ENCODE data around the gene POLA2.
"Not testable (repeated sequence)": the region's sequence is repeated elsewhere in the genome, so short reads cannot be mapped to it uniquely, and the experiment has no call there.

Gene POLA2, protein sequence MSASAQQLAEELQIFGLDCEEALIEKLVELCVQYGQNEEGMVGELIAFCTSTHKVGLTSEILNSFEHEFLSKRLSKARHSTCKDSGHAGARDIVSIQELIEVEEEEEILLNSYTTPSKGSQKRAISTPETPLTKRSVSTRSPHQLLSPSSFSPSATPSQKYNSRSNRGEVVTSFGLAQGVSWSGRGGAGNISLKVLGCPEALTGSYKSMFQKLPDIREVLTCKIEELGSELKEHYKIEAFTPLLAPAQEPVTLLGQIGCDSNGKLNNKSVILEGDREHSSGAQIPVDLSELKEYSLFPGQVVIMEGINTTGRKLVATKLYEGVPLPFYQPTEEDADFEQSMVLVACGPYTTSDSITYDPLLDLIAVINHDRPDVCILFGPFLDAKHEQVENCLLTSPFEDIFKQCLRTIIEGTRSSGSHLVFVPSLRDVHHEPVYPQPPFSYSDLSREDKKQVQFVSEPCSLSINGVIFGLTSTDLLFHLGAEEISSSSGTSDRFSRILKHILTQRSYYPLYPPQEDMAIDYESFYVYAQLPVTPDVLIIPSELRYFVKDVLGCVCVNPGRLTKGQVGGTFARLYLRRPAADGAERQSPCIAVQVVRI

DNA sequence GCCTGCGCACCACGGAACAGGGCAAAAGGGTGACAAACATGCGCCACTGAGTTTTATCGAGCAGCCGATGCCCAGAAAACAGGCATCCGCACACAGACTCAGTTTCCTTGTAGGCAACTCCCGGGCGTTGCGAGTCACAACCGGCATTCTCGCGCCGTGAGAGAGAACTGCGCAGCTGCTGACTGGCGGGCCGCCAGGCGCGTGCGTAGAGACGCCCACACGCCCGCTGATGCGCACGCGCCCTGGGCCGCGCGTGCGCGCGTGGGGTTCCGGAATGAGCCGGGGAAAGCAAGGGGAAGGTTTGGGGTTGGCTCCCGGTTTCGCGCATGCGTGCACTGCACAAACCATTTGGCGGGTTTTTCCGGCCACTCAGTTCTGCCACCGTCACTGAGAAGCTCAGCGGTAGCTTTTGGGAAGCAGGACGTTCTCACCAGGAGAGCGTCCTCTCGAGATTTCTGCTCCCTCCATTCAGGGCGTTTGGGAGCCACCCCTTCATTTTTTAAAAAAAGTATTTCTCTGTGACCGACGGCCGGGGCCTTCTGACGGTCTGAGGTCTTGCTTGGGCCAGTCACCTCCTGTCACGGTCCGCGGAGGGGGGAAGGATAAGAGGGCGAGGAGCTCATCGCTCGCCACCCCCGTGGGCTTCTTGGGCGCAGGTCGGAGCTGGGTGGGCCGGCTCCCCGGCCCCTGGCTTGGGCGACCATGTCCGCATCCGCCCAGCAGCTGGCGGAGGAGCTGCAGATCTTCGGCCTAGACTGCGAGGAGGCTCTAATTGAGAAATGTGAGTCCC lies at the start of gene POLA2:
Gene POLA2, plus strand, starts transcription at position 372 of the 790 bp plus-strand sequence. Its CDS starts 331 bp downstream, at position 703.
- peak; percentile 97 for DNase-seq (ENCODE audit: low read depth)

DNA sequence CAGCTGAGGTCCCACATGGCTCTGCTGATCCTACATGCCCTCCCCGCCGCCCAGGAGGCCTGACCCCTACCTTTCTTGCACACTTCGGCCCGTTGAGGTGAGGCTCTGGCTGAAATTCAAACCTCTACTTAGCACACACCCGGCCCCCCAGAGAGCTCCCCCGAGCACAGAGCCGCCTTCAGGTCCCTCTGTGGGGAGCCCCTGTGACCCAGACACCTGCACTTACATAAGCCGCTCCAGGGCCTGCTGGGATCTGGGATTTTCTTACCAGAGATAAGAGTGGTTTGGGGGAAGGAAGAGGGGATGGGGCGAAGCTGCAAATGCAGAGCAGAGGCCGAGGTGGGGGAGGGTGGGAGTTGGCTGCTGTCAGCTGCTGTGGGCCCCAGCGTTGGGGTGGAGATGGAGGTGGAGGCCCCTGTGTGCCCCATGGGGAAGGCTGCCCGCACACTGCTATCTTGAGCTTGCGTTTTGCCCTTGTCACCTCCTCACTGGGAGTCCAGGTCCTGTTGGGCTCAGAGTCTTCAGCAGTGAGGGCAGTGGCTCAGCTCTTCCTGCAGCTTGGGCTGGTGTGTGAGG lies 49.4 kb upstream of the POLA2 start:
- DNase-seq (ENCODE audit: low read depth) = no peak

DNA sequence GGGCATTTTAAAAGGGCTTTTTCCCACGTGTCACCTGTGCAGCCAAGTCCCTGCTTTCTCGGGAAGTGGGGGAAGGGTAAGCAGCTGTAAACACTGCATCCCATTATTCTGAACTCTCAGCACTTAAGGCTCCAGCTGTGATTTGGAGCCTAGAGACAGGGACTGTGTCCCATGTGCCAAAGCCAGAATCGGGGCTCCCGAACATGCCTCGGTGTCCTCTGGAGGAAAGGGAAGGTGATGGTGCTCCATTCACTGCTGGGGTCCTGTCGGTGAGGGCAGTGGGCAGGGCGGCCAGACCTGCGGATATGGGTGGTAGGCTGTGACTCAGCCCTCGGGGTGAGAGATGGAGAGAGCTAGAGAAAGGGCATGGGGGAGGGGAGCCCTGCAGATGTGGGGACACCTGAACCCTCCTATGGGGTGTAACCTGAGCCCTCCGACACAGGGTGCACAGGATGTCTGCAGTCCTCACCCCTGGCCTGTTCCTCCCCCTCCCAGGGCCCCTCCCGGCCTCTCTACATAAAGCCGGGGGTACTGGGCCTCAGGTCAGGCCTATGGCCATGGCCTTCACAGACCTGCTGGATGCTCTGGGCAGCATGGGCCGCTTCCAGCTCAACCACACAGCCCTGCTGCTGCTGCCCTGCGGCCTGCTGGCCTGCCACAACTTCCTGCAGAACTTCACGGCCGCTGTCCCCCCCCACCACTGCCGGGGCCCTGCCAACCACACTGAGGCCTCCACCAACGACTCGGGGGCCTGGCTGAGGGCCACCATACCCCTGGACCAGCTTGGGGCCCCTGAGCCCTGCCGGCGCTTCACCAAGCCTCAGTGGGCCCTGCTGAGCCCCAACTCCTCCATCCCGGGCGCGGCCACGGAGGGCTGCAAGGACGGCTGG lies 48.2 kb upstream of the POLA2 start:
- DNase-seq (ENCODE audit: low read depth) = no peak

DNA sequence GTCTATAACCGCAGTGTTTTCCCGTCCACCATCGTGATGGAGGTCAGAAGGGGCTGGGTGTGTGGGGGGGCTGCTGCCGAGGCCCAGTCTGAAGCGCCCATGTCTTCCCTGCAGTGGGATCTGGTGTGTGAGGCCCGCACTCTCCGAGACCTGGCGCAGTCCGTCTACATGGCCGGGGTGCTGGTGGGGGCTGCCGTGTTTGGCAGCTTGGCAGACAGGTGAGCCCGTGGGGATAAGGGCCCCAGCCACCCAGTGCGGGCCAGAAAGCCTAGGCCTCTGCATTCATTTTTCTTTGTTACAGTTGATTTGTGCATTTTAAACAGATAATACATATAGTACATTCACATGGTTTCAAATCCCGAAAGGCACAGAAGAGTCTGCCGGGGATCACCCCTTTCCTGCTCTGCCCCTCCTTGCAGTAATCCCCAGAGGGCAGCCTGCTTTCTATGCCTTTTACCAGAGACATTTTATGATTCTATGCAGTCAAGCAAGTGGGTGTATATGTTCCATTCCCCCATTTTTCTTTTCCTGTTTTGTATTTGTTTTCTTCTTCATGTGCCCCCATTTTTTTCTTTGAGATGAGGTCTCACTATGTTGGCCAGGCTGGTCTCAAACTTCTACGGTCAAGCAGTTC lies 47.4 kb upstream of the POLA2 start:
- DNase-seq (ENCODE audit: low read depth) = no peak

DNA sequence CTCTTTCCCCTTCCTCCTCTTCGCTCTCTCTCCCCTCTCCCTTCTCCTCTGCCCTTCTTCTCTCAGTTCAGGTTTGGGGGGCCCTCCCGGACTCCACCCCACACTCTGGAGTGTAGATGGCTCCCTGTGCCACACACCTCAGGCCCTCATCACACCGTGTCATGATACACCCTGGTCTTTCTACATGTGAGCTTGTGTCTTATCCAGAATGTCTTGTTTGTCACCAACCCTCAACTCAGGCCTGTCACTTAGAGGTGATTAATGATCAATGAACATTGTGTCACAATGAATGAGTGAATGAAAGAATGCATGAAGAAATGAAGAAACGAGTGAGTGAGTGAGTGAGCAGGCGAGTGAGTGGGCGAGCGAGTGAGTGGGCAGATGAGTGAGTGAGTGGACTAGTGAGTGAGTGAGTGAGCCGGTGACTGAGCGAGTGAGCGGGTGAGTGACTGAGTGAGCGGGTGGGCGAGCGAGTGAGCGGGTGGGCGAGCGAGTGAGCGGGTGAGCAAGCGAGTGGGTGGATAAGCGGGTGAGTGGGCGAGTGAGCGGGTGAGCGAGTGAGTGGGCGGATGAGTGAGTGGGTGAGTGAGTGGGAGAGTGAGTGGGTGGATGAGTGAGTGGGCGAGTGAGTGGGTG lies 46.2 kb upstream of the POLA2 start:
- no peak for DNase-seq (ENCODE audit: low read depth)

DNA sequence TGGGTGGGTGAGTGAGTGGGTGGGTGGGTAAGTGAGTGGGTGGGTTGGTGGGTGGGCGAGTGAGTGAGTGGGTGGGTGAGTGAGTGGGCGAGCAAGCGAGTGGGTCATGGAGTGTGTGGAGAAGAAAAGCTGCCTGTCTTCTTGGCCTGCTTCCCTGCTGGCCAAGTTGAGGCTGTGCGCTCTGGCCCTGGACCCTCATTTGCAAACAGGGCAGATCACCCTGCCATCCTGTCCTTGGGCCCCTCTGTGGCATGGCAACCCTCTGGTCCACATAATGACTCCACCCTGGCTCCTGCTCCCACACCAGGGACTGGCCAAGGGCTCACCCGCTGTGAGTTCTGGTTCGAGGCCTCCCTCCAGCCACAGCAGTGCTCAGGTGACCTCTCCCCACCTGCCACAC lies 44.9 kb upstream of the POLA2 start:
- DNase-seq (ENCODE audit: low read depth) = no peak

DNA sequence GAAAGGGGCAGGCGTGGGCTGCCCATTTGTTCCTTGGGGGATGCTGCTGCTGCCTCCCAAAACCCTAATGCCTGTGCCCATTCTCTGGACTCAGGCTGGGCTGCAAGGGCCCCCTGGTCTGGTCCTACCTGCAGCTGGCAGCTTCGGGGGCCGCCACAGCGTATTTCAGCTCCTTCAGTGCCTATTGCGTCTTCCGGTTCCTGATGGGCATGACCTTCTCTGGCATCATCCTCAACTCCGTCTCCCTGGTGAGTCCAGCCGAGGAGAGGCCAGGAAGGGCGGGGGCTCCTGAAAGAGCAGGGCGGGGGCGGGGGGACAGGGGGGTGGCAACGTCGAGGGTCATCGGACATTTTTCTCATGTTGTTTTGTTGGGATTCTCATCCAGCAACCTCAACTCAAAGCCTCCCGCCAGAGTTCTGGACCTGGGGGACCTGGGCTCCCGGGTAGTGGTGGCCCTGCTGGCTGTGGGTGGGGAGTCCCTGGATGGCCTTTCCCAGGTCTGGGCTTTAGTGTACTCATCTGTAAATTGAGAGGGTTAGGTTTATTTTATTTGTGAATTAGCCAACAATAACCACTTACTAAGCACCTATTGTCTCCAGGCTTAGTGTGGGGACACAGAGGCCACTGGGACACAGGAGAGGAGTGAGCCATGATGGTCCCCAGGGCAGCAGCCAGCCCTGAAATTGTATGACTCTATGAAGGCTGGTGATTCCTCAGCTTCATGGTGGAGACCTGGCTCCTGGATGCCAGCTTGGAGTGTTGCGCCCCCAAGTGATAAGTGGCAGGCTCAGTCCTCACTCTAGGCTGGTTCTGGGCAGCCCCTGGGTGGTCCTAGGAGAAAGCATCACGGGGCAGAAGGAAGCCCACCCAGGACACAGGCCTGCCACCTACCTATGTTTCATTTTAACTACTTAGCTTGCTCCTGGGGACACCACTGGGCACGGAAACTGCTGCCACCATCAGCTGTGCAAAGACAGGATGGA lies 44.0 kb upstream of the POLA2 start:
- no peak for DNase-seq (ENCODE audit: low read depth)

DNA sequence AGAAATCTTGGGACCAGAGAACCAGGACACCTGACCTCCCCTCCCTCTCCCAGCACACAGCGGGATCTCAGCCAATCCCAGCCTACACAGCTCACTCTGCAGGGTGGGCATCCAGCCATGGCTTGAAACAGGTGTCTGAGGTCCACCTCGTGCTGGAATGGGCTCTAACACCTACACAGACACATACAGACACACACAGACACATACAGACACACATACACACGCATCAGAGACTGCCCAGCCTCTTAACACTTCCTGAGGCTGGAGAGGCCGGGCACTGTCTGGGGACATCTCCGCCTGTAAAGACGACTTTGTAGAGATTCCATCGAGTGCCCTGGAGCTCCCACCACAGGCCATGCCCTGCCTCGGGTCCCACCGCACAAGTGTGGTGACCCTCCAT lies 43.3 kb upstream of the POLA2 start:
- DNase-seq (ENCODE audit: low read depth) = no peak

DNA sequence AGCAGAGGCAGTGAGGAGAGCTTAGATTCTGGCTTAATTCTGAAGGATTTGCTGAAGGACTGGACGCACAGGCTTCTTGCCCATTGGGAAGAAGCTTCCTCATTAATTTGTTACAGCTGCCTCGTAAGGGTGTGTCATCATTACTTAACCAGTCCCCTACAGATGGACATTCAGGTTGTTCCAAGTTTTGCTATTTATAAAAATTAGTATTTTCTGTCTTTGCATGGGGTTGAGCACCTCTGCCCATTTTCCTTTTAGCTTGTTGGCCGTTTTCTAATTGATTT lies 41.9 kb upstream of the POLA2 start:
- DNase-seq (ENCODE audit: low read depth) = no peak

DNA sequence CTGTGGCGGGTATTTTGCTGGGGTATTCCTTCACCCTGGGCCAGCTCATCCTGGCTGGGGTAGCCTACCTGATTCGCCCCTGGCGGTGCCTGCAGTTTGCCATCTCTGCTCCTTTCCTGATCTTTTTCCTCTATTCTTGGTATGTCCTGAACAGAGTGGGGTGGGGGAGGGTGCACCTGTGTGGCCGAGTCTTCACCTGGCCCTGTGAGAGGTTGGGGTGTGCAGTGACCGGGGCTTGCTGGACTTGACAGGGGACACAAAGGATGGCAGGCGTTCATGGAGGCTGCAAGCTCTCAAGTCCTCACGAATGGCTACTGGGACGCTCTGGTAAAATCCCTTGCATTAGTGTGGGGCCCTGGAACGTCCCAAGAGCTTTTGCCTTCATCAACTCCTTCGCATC lies 40.7 kb upstream of the POLA2 start:
- DNase-seq (ENCODE audit: low read depth) = no peak

DNA sequence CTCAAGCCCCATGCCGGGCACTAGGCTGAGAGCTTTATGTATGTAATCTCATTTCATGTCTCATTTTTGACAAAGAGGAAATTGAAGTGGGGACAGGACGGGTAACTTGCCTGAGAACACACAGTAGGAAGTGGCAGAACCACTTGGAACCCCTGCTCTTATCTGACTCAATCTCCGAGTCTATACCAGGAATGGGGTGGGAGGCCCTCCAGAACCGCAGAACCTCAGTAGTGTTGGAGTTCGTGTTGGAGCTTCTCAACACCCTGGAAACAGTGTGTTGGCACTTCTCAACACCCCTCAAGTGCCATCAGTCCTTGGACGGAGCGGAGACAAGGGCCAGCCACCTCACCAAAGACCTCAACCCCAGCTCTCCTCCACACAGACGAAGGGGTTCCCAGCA lies 38.8 kb upstream of the POLA2 start:
- DNase-seq (ENCODE audit: low read depth) = no peak

DNA sequence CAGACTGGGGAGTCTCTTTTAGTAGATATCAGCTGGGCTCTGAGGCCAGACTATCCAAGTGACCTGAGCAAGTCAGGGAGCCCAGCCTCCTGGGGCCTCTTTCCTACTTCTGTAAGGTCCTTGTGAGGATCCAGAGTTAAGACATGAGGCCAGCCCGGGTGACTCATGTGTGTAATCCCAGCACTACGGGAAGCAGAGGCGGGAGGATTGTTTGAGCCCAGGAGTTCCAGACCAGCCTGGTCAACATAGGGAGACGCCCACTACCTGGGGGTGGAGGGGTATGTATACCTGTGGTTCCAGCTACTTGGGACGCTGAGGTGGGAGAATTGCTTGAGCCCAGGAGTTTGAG lies 36.9 kb upstream of the POLA2 start:
- no peak for DNase-seq (ENCODE audit: low read depth)

DNA sequence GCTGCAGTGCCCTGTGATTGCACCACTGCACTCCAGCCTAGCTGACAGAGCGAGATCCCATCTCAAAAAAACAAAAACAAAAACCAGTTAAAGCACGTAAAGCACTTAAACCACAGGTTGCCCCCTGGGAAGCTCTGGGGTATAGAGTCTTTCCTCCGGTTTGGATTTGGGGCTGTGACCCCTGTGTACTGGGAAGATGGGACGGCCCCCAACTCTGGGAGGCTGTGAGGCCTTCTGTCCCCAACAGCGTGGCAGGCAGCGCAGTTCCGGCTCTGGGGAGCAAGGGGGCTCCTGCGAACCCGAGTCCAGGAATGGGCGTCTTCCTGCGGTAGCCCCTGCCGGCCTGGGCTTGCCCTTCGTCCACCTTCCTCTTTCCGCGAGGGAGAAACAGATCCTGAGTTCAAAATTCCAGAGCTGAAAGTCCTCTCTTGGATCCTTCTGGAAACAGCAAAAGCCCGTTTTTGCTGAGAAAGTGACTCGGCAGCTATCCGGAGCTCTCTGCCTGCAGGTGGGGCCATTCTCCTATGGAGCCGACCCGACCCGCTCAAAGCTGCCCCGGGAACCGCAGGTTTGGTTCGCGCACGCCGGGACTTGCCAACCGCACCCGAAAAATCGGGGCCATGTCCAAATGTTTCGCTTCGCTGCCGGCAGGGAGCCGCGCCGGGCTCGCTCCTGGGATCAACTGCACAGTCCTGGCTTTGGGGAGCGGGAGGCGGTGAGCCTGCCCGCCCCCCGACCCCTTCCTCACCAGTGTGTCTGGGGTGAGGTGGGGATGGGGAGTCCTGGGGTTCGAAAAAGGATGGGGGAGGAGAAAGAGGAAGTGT lies 36.3 kb upstream of the POLA2 start:
- peak; percentile 44 for DNase-seq (ENCODE audit: low read depth)

DNA sequence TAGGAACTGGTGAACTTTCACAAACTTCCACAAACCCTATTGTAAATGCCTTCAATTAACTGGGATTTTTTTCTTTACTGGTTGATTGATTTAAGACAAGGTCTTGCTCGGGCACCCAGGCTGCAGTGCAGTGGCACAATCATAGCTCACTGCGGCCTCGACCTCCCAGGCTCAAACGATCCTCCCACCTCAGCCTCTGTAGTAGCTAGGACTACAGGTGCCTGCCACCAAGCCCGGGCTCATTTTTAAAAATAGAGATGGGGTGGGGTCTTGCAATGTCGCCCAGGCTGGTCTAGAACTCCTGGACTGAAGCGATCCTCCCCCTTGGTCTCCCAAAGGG lies 35.7 kb upstream of the POLA2 start:
- no peak for DNase-seq (ENCODE audit: low read depth)

DNA sequence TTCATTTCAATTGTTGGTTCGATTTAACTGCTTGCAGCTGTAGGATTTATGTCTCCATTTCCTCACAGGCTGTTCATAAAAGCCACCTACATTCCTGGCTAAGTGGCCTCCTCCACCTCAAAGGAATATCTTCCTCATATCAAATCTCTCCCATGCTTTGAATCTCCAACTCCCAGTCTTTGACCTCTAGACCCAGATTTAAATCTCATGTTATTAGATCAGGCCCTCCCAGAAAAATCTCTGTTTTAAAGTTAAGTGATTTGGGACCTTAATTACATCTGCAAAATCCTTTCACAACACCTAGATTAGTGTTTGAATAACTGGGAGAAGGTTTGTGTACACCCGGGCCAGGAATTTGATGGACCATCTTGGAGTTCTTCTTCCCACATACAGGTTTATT lies 33.9 kb upstream of the POLA2 start:
- DNase-seq (ENCODE audit: low read depth) = no peak

DNA sequence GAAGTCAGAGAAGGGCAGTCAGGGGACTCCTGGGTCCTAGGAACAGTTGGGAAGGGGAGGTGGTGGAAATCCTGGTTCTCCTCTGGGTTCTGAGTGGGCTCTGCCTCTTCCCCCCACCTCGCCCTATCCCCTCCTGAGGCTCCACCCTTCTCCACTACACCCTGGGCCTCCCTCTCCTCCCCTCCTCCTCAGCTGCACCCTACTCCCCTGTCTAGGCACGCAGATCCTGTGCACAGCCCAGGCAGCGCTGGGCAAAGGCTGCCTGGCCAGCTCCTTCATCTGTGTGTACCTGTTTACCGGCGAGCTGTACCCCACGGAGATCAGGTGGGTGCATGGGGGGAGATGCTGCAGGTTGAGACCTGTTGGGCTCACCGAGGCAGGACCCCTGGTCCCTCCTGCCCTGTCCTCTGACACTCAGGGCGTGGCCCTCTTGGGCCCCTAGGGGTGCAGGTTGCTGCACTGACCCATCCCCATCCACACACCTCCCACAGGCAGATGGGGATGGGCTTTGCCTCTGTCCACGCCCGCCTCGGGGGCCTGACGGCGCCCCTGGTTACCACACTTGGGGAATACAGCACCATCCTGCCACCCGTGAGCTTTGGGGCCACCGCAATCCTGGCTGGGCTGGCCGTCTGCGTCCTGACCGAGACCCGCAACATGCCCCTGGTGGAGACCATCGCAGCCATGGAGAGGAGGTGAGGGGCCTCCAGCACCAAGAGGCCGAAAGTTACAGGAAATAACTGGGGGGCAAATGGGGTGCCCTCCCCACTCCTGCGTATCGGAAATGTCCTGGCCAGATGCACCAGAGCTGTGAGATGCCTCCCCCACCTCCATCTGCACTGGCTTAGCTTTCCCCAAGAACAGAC lies 25.3 kb upstream of the POLA2 start:
- no peak for DNase-seq (ENCODE audit: low read depth)

DNA sequence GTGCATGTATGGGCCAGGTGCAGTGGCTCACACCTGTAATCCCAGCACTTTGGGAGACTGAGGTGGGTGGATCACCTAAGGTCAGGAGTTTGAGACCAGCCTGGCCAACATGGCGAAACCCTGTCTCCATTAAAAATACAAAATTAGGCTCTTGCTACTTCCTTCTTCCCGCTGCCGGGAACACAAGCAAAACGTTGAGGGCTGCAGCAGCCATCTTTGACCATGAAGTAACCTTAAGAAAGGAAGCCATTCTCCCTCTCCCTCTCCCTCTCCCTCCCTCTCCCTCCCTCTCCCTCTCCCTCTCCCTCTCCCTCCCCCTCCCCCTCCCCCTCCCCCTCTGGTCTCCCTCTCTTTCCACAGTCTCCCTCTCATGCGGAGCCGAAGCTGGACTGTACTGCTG lies 23.5 kb upstream of the POLA2 start:
- DNase-seq (ENCODE audit: low read depth) = not testable (repeated sequence)

DNA sequence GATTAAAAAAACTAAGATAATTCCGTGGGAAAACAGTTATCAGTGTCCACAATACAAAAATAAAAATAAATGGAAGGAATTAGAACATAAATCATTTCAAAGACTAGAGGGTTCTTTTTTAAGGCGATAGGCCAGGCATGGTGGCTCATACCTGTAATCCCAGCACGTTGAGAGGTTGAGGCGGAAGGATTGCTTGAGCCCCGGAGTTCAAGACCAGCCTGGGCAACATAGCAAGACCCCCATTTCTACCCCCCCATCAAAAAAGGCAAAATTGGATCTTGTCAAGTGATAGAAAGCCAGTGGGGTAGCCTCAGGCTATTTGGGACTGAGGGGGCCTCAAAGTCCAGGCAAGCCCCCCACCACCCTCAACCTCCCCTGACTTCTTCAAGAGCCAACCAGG lies 20.6 kb upstream of the POLA2 start:
- no peak for DNase-seq (ENCODE audit: low read depth)

Measured in activated T-cell treated with anti-CD3 and anti-CD28 coated beads for 48 hours (primary cell).